NCI-H82 (cell line): Measurements from ENCODE around the gene U2AF2.
A peak's percentile ranks its signal among the peaks of the same experiment; 100 is the strongest.

Experiments
- DNase-seq: peaks from one replicate; lab custom pipeline; 2025; lab: John Stamatoyannopoulos, UW

The U2AF2 gene

GRCh38 chr19:55643003-55643886 is 11.6 kb upstream of the U2AF2 start, which contains the start of gene ZNF581:
ZNF581 (plus strand) TSS chr19:55643649; CDS start chr19:55644572, 923 bp downstream.
- DNase-seq, result peak; percentile 85

GRCh38 chr19:55643887-55644176 is 11.0 kb upstream of the U2AF2 start:
- DNase-seq, result no peak

GRCh38 chr19:55644191-55644833 is 10.5 kb upstream of the U2AF2 start:
- DNase-seq, result no peak

- no peak for DNase-seq
Observed at GRCh38 chr19:55644842-55645511, 9.9 kb upstream of the U2AF2 start.

- no peak for DNase-seq
Observed at GRCh38 chr19:55645512-55645881, 9.3 kb upstream of the U2AF2 start.

GRCh38 chr19:55646889-55647731 is 7.7 kb upstream of the U2AF2 start:
- peak; percentile 78 for DNase-seq

- DNase-seq, result peak; percentile 86
Observed at GRCh38 chr19:55647732-55648584, 6.9 kb upstream of the U2AF2 start, which contains the start of gene CCDC106. CCDC106 (plus strand) TSS chr19:55648212; CDS start chr19:55649047, 835 bp downstream.

GRCh38 chr19:55648585-55649267 is 6.1 kb upstream of the U2AF2 start:
- peak; percentile 46 for DNase-seq

- no peak for DNase-seq
Observed at GRCh38 chr19:55649268-55650125, 5.3 kb upstream of the U2AF2 start.

- no peak for DNase-seq
Observed at GRCh38 chr19:55650126-55650557, 4.7 kb upstream of the U2AF2 start.

GRCh38 chr19:55650602-55651230 is 4.1 kb upstream of the U2AF2 start:
- no peak for DNase-seq

- DNase-seq, result no peak
Observed at GRCh38 chr19:55651236-55651635, 3.6 kb upstream of the U2AF2 start.

- DNase-seq, result no peak
Observed at GRCh38 chr19:55652311-55653128, 2.3 kb upstream of the U2AF2 start.

- peak; percentile 100 for DNase-seq
Observed at GRCh38 chr19:55653651-55654322, 1.0 kb upstream of the U2AF2 start.

GRCh38 chr19:55654323-55654867 is 440 bp upstream of the U2AF2 start:
- peak; percentile 99 for DNase-seq

GRCh38 chr19:55655648-55656040 is 809 bp downstream of the U2AF2 start:
- DNase-seq, result no peak

GRCh38 chr19:55656552-55656951 is 1.7 kb downstream of the U2AF2 start:
- DNase-seq, result no peak
